ENCODE results near the gene DENND11.

- TF ChIP-seq ATF2 (IDR thresholded peaks at IDR 0.05; ENCODE audit: low read length) = no peak
- TF ChIP-seq ZNF217 (IDR thresholded peaks at IDR 0.05) = no peak
- TF ChIP-seq CBX5 (IDR thresholded peaks at IDR 0.05; ENCODE audit: low read depth) = no peak
These were observed 37.5 kb downstream of the DENND11 start for GRCh38 chr7:141664450-141664849.
